B cell (primary cell): Measurements from ENCODE around the gene SPEF1.

ENCODE experiments used
- EZH2 ChIP-seq: IDR thresholded peaks from 2 replicates; pipeline ENCODE4 v1.6.1; 2012; ENCODE audit warnings: borderline replicate concordance, low read depth, mild to moderate bottlenecking, moderate library complexity, low read length; ENCODE audit not compliant: insufficient read depth, poor library complexity, severe bottlenecking
- TF ChIP-seq, protein P1 (sequence below): fragments of 200-600 bp; IDR thresholded peaks from one replicate; pipeline ENCODE4 v1.8.0; 2022; ENCODE audit warnings: antibody characterized with exemption, mild to moderate bottlenecking

GRCh38 chr20:3828798-3829197 lies 47.5 kb upstream of the SPEF1 start:
- TF ChIP-seq, protein P1, sequence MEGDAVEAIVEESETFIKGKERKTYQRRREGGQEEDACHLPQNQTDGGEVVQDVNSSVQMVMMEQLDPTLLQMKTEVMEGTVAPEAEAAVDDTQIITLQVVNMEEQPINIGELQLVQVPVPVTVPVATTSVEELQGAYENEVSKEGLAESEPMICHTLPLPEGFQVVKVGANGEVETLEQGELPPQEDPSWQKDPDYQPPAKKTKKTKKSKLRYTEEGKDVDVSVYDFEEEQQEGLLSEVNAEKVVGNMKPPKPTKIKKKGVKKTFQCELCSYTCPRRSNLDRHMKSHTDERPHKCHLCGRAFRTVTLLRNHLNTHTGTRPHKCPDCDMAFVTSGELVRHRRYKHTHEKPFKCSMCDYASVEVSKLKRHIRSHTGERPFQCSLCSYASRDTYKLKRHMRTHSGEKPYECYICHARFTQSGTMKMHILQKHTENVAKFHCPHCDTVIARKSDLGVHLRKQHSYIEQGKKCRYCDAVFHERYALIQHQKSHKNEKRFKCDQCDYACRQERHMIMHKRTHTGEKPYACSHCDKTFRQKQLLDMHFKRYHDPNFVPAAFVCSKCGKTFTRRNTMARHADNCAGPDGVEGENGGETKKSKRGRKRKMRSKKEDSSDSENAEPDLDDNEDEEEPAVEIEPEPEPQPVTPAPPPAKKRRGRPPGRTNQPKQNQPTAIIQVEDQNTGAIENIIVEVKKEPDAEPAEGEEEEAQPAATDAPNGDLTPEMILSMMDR: no peak
- no peak for TF ChIP-seq EZH2
